NB4 (cell line): ENCODE measurements around the gene RMND5A.

Source experiments
- DNase-seq: peaks from one replicate; pipeline ENCODE4 v3.0.0; 2010; ENCODE audit warnings: low read depth
- H3K4me3 ChIP-seq: one replicate; pipeline ENCODE4 v1.5.1; 2011; ENCODE audit warnings: mild to moderate bottlenecking, low read depth, low read length, moderate library complexity
- CTCF ChIP-seq: IDR thresholded peaks from one replicate; pipeline ENCODE4 v1.5.1; 2012; ENCODE audit warnings: low read depth, low read length
- MAX ChIP-seq: IDR thresholded peaks from 2 replicates; pipeline ENCODE4 v1.6.1; 2011; ENCODE audit warnings: low read depth, low read length
- MYC ChIP-seq: IDR thresholded peaks from 2 replicates; pipeline ENCODE4 v1.6.1; 2011; ENCODE audit warnings: low read depth, low read length
- POLR2A ChIP-seq: IDR thresholded peaks from 2 replicates; pipeline ENCODE4 v1.6.1; 2011; ENCODE audit warnings: mild to moderate bottlenecking; ENCODE audit not compliant: insufficient read length; ENCODE audit errors: extremely low read depth

Gene RMND5A

GRCh38 chr2:86675511-86676015 lies 44.5 kb upstream of the RMND5A start:
- TF ChIP-seq CTCF (no peak), POLR2A (no peak), MYC (no peak), MAX (no peak)
- H3K4me3 ChIP-seq = no peak overlapping the region
- DNase-seq = no peak

- no peak for DNase-seq
- TF ChIP-seq MAX (no peak), POLR2A (no peak), CTCF (no peak), MYC (no peak)
- no peak overlapping the region for H3K4me3 ChIP-seq
These were observed 42.3 kb upstream of the RMND5A start for GRCh38 chr2:86677816-86678215.

- TF ChIP-seq POLR2A (no peak), MAX (no peak), MYC (no peak), CTCF (no peak)
- no peak overlapping the region for H3K4me3 ChIP-seq
- no peak for DNase-seq
These were observed 41.1 kb upstream of the RMND5A start for GRCh38 chr2:86679036-86679435.

GRCh38 chr2:86685351-86685750 lies 34.7 kb upstream of the RMND5A start:
- no peak for DNase-seq
- TF ChIP-seq CTCF = no peak
- TF ChIP-seq MYC = no peak
- TF ChIP-seq POLR2A = no peak
- no peak for TF ChIP-seq MAX
- no peak overlapping the region for H3K4me3 ChIP-seq

GRCh38 chr2:86686460-86686859 lies 33.6 kb upstream of the RMND5A start:
- DNase-seq = no peak
- TF ChIP-seq MYC = no peak
- no peak for TF ChIP-seq MAX
- no peak for TF ChIP-seq POLR2A
- no peak for TF ChIP-seq CTCF
- no peak overlapping the region for H3K4me3 ChIP-seq
